Osteoblast (primary cell): Measurements from ENCODE around the gene YES1. TPM values are rescaled to one million over a fixed set of nuclear protein-coding genes. Genes with fewer than 3 reads are reported as not detected.
"Not testable (repeated sequence)": the region's sequence is repeated elsewhere in the genome, so short reads cannot be mapped to it uniquely, and the experiment has no call there.

ENCODE experiments used
- DNase-seq: peaks from one replicate; pipeline ENCODE4 v3.0.0; 2011; ENCODE audit warnings: low spot score, mixed read lengths; ENCODE audit not compliant: insufficient read length; ENCODE audit errors: missing footprints
- H2AFZ ChIP-seq: 2 replicates; pipeline ENCODE4 v1.6.0; 2011; ENCODE audit warnings: mild to moderate bottlenecking, low read length
- H3K27ac ChIP-seq: 2 replicates; pipeline ENCODE4 v1.5.1; 2011; ENCODE audit warnings: mild to moderate bottlenecking, low read depth, low read length, moderate library complexity
- H3K27me3 ChIP-seq: 2 replicates; pipeline ENCODE4 v1.6.0; 2012; ENCODE audit warnings: mild to moderate bottlenecking, control low read depth, inconsistent platforms, low read length, moderate library complexity; ENCODE audit not compliant: insufficient read depth
- H3K36me3 ChIP-seq: 2 replicates; pipeline ENCODE4 v1.5.1; 2011; ENCODE audit warnings: mild to moderate bottlenecking, low read length, control low read depth, moderate library complexity; ENCODE audit not compliant: insufficient read depth
- H3K4me1 ChIP-seq: 2 replicates; pipeline ENCODE4 v1.5.1; 2011; ENCODE audit warnings: mild to moderate bottlenecking, low read length, control low read depth, moderate library complexity; ENCODE audit not compliant: insufficient read depth
- H3K4me2 ChIP-seq: 2 replicates; pipeline ENCODE4 v1.6.0; 2011; ENCODE audit warnings: mild to moderate bottlenecking, low read length; ENCODE audit not compliant: insufficient read depth
- H3K4me3 ChIP-seq: fragments of 200-600 bp; sonication (generic); 3 replicates; pipeline ENCODE4 v1.5.1; 2012; ENCODE audit warnings: mild to moderate bottlenecking, low read length, inconsistent platforms; ENCODE audit not compliant: insufficient read depth
- H3K79me2 ChIP-seq: 2 replicates; pipeline ENCODE4 v1.6.0; 2012; ENCODE audit warnings: mild to moderate bottlenecking, low read length, control low read depth, inconsistent platforms; ENCODE audit not compliant: insufficient read depth
- H3K9me3 ChIP-seq: 2 replicates; pipeline ENCODE4 v1.5.1; 2011; ENCODE audit warnings: low read depth, low read length, control low read depth
- H4K20me1 ChIP-seq: 2 replicates; pipeline ENCODE4 v1.6.0; 2012; ENCODE audit warnings: mild to moderate bottlenecking, low read length, control low read depth; ENCODE audit not compliant: insufficient read depth
- CTCF ChIP-seq: IDR thresholded peaks from 2 replicates; pipeline ENCODE4 v1.5.1; 2011; ENCODE audit warnings: mild to moderate bottlenecking, low read depth, low read length, moderate library complexity; ENCODE audit errors: extremely low read depth
- total RNA-seq: library from RNA; depleted of rRNA; stranded (reverse); fragments of >200 nt; gene quantifications from 2 replicates; pipeline ENCODE4 v1.2.3, GENCODE V29; 2012

Gene YES1
- total RNA-seq, 1 donor: 99.5 TPM

- peaks cover 19% of the 10 kb centered on the region for H4K20me1 ChIP-seq
- TF ChIP-seq CTCF: no peak
- no peak overlapping the region for H3K27ac ChIP-seq
- H3K4me2 ChIP-seq: no peak overlapping the region
- H3K36me3 ChIP-seq: no peaks in the 10 kb centered on the region
- H3K9me3 ChIP-seq: no peaks in the 10 kb centered on the region
- no peak overlapping the region for H3K4me3 ChIP-seq
- H2AFZ ChIP-seq: no peak overlapping the region
- peaks cover 94% of the 10 kb centered on the region for H3K79me2 ChIP-seq
- DNase-seq: no peak
- H3K27me3 ChIP-seq: no peaks in the 10 kb centered on the region
- H3K4me1 ChIP-seq: no peaks in the 10 kb centered on the region
Observed at GRCh38 chr18:801137-801536, 10.9 kb downstream of the YES1 start.

- Histone ChIP-seq H3K4me3 (no peak overlapping the region), H3K36me3 (no peaks in the 10 kb centered on the region), H3K79me2 (peaks cover 94% of the 10 kb centered on the region), H4K20me1 (peaks cover 24% of the 10 kb centered on the region), H3K9me3 (no peaks in the 10 kb centered on the region), H3K27ac (no peak overlapping the region), H3K27me3 (no peaks in the 10 kb centered on the region), H3K4me1 (no peaks in the 10 kb centered on the region), H3K4me2 (no peak overlapping the region), H2AFZ (no peak overlapping the region)
- no peak for TF ChIP-seq CTCF
- no peak for DNase-seq
Observed at GRCh38 chr18:799943-800342, 12.1 kb downstream of the YES1 start.

- not testable (repeated sequence) for H3K27ac ChIP-seq, H3K4me1 ChIP-seq, H3K4me3 ChIP-seq, H2AFZ ChIP-seq, DNase-seq, H3K36me3 ChIP-seq, H3K4me2 ChIP-seq, H3K27me3 ChIP-seq, H3K9me3 ChIP-seq
- H4K20me1 ChIP-seq: peaks cover 27% of the 10 kb centered on the region
- H3K79me2 ChIP-seq: peaks cover 91% of the 10 kb centered on the region
Observed at GRCh38 chr18:795383-795782, 16.7 kb downstream of the YES1 start.

GRCh38 chr18:789397-789796, 22.6 kb downstream of the YES1 start:
- H2AFZ ChIP-seq: no peak overlapping the region

More at GRCh38 chr18:789397-789796, 22.6 kb downstream of the YES1 start:
- no peak for TF ChIP-seq CTCF
- Histone ChIP-seq H3K9me3 (no peaks in the 10 kb centered on the region), H4K20me1 (peaks cover 46% of the 10 kb centered on the region), H3K4me2 (no peak overlapping the region), H3K4me1 (no peaks in the 10 kb centered on the region), H3K36me3 (no peaks in the 10 kb centered on the region), H3K27me3 (no peaks in the 10 kb centered on the region), H3K4me3 (no peak overlapping the region), H3K27ac (no peak overlapping the region), H3K79me2 (peaks cover 90% of the 10 kb centered on the region)
- DNase-seq: no peak
